K562 (cell line): ENCODE data around the gene RERE. TPM values are rescaled to one million over a fixed set of nuclear protein-coding genes. Genes with fewer than 3 reads are reported as not detected.

Experiments
- BRD9 ChIP-seq: fragments of 450-650 bp; IDR thresholded peaks from 2 replicates; pipeline ENCODE4 v1.6.1; 2018; ENCODE audit warnings: low read depth; ENCODE audit not compliant: partially characterized antibody
- C11orf30 ChIP-seq: fragments of 450-650 bp; IDR thresholded peaks from 2 replicates; pipeline ENCODE4 v1.6.1; 2016; ENCODE audit warnings: low read depth, mild to moderate bottlenecking
- CCNT2 ChIP-seq: IDR thresholded peaks from 2 replicates; pipeline ENCODE4 v1.6.1; 2011; ENCODE audit warnings: borderline replicate concordance, low read depth, mild to moderate bottlenecking, moderate library complexity, mixed read lengths, low read length; ENCODE audit not compliant: insufficient read length; ENCODE audit errors: extremely low read depth
- ETS2 ChIP-seq: IDR thresholded peaks from 2 replicates; pipeline ENCODE4 v1.6.1; 2016; ENCODE audit warnings: borderline replicate concordance, missing genetic modification characterization, mild to moderate bottlenecking, moderate library complexity, missing compliant biosample characterization; ENCODE audit not compliant: poor library complexity, severe bottlenecking
- GTF2A2 ChIP-seq: IDR thresholded peaks from 2 replicates; pipeline ENCODE4 v1.6.1; 2016; ENCODE audit warnings: mild to moderate bottlenecking, missing genetic modification characterization, missing compliant biosample characterization
- JUND ChIP-seq, 2 experiments: IDR thresholded peaks; 2 replicates in 1 of 2; 3 replicates in 1 of 2; pipeline ENCODE4 v1.6.1; 2011; ENCODE audit warnings: borderline replicate concordance in 2 of 2, low read depth in 2 of 2, low read length in 2 of 2, improper control_type of control experiment in 1 of 2, missing biosample characterization in 1 of 2, missing genetic modification characterization in 1 of 2, missing genetic modification reagents in 1 of 2
- KDM1A ChIP-seq, 2 experiments: fragments of 450-650 bp; IDR thresholded peaks; 2 replicates each; pipeline ENCODE4 v1.6.1; 2016; ENCODE audit warnings: mild to moderate bottlenecking in 2 of 2
- KLF13 ChIP-seq: fragments of 450-650 bp; IDR thresholded peaks from 2 replicates; pipeline ENCODE4 v1.6.1; 2016; ENCODE audit warnings: missing genetic modification characterization, low read depth, mild to moderate bottlenecking, missing compliant biosample characterization, moderate library complexity, borderline replicate concordance
- KLF16 ChIP-seq: IDR thresholded peaks from 2 replicates; pipeline ENCODE4 v1.6.1; 2016; ENCODE audit warnings: antibody characterized with exemption
- NCOR1 ChIP-seq: fragments of 450-650 bp; IDR thresholded peaks from 2 replicates; pipeline ENCODE4 v1.6.1; 2016; ENCODE audit warnings: mild to moderate bottlenecking, moderate library complexity
- PHF20 ChIP-seq: fragments of 450-650 bp; IDR thresholded peaks from 2 replicates; pipeline ENCODE4 v1.6.1; 2018; ENCODE audit not compliant: partially characterized antibody
- TARDBP ChIP-seq: fragments of 450-650 bp; IDR thresholded peaks from 2 replicates; pipeline ENCODE4 v1.6.1; 2016
- U2AF2 ChIP-seq: fragments of 200-400 bp; formaldehyde crosslinking; optimal IDR thresholded peaks from 2 replicates; pipeline ENCODE3; 2017; ENCODE audit warnings: low read depth, mild to moderate bottlenecking, low read length
- YY1 ChIP-seq, 3 experiments: IDR thresholded peaks; 2 replicates each; pipeline ENCODE4 v1.6.1; 2011; ENCODE audit warnings: low read length in 2 of 3, mild to moderate bottlenecking in 2 of 3, moderate library complexity in 2 of 3, borderline replicate concordance in 1 of 3, control low read depth in 1 of 3, low read depth in 1 of 3; ENCODE audit not compliant: insufficient read depth in 3 of 3, insufficient replicate concordance in 2 of 3, control insufficient read depth in 1 of 3, insufficient read length in 1 of 3; ENCODE audit errors: extremely low read depth in 1 of 3
- ZFP30 ChIP-seq: fragments of 250-450 bp; sonication (Bioruptor Pico); IDR thresholded peaks from 2 replicates; pipeline ENCODE4 v1.8.0; 2022; ENCODE audit warnings: moderate library complexity, mild to moderate bottlenecking, inconsistent platforms, borderline replicate concordance
- ZKSCAN8 ChIP-seq: fragments of 200-800 bp; sonication (Bioruptor generic); IDR thresholded peaks from 2 replicates; pipeline ENCODE4 v1.6.1; 2016; ENCODE audit warnings: missing genetic modification characterization, missing compliant biosample characterization
- ZNF133 ChIP-seq: fragments of 250-450 bp; sonication (Bioruptor Pico); IDR thresholded peaks from 2 replicates; pipeline ENCODE4 v1.4.0; 2020; ENCODE audit warnings: mild to moderate bottlenecking
- ZNF134 ChIP-seq: fragments of 250-450 bp; sonication (Bioruptor Pico); conservative IDR thresholded peaks from 2 replicates; pipeline ENCODE4 v1.4.0; 2020
- ZNF3 ChIP-seq: fragments of 250-450 bp; sonication (Bioruptor Pico); IDR thresholded peaks from 2 replicates; pipeline ENCODE4 v1.5.0; 2021; ENCODE audit warnings: mild to moderate bottlenecking, moderate library complexity
- ZNF436 ChIP-seq: fragments of 250-450, 450-650 bp; sonication (Bioruptor Pico); formaldehyde crosslinking; IDR thresholded peaks from 2 replicates; pipeline ENCODE4 v1.7.0; 2020; ENCODE audit warnings: mild to moderate bottlenecking
- polyA plus RNA-seq, 8 experiments: library from polyadenylated mRNA; depleted of rRNA in 4 of 8; stranded (reverse) in 5 of 8; unstranded in 3 of 8; fragments of >200 nt; fragmentation: Nextera tagmentation in 2 of 8; fragmentation: Illumina TruSeq in 1 of 8; extraction: Ambion mirVana in 2 of 8; extraction: Trizol in 1 of 8; gene quantifications; 2 replicates each; pipeline versions ENCODE4 v1.2.1 to v1.2.3, GENCODE V29; 2011 to 2014; ENCODE audit warnings: inconsistent platforms in 1 of 8, missing spikeins in 1 of 8
- total RNA-seq, 7 experiments: library from RNA; depleted of rRNA in 6 of 7; stranded (reverse); fragments of >200 nt in 6 of 7; fragmentation: Illumina TruSeq in 2 of 7; extraction: Trizol in 2 of 7; gene quantifications; 2 replicates each; pipeline versions ENCODE4 v1.2.1 to v1.2.3, GENCODE V29; 2011 to 2021; ENCODE audit warnings: low replicate concordance in 1 of 7
- TF ChIP-seq, protein P1 (sequence below), 2 experiments: fragments of 450-650 bp in 1 of 2; sonication (generic) in 1 of 2; formaldehyde crosslinking; conservative IDR thresholded peaks; 2 replicates each; pipeline versions ENCODE4 v1.4.0 to v1.8.1; 2020 to 2022; ENCODE audit warnings: mild to moderate bottlenecking in 1 of 2, missing genetic modification reagents in 1 of 2
- TF ChIP-seq, protein P2 (sequence below): fragments of 450-650 bp; IDR thresholded peaks from 2 replicates; pipeline ENCODE4 v1.6.1; 2016; ENCODE audit warnings: missing biosample characterization, missing genetic modification characterization
- TF ChIP-seq, protein P3 (sequence below): sonication (generic); formaldehyde crosslinking; IDR thresholded peaks from 2 replicates; pipeline ENCODE4 v1.8.0; 2022; ENCODE audit warnings: missing genetic modification reagents, mild to moderate bottlenecking, moderate library complexity, borderline replicate concordance
- TF ChIP-seq, protein P4 (sequence below): fragments of 450-650 bp; conservative IDR thresholded peaks from 2 replicates; pipeline ENCODE4 v1.6.1; 2016; ENCODE audit warnings: missing genetic modification characterization, low read depth, mild to moderate bottlenecking, missing compliant biosample characterization, moderate library complexity

The RERE gene
- total and polyA plus RNA-seq, 9 of the 15 experiments (the other 6 are each of a cell fraction or from before 2014, with no cell fraction given) = 3.0 to 51.5 (median 13.4) TPM

DNA sequence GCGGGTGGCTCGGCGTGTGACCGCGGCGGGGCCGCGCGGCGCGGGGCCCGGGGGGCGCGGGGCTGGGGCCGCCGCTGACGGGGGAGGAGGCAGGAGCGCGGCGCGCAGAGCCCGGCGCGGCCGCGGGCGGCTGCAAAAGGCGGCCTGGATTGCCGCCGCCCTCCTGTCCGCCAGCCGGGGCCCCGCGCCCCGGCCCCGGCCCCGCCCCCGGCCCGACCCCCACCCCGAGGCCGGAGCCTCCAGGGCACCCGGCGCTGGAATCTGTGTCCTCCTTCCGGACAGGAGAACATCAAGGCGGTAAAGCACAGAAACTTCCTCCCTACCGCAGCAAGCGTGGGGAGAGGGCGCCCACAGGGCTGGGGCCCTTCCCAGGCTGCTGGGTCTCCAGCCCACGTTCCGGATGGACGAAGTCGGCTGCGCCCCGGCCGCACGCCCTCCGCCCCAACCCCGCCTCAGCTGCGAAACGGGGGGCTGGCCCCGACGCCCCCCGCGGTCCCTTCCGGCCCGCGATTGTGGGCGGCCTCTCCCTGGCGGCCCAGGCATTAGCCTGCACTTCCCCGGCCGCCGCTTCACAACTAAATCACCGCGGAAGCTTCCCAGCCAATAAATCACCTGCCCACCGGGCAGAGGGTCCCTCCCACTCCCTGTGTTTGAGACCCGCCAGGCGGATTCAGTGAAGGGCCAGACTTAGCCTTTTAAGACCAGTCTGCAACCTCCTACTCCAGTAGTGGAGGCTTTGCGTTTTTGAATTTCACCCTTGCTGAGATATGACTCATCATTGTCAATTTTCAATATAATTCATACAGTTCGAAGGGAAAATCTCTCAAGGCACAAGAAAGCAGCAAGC, 393.5 kb downstream of the RERE start (continued):
- TF ChIP-seq, protein P1, sequence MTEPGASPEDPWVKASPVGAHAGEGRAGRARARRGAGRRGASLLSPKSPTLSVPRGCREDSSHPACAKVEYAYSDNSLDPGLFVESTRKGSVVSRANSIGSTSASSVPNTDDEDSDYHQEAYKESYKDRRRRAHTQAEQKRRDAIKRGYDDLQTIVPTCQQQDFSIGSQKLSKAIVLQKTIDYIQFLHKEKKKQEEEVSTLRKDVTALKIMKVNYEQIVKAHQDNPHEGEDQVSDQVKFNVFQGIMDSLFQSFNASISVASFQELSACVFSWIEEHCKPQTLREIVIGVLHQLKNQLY (CRISPR knock-in tag; conservative IDR thresholded peaks at IDR 0.05) = no peak
- peak; percentile 24 for TF ChIP-seq PHF20
- no peak for TF ChIP-seq CCNT2
- TF ChIP-seq, protein P2, sequence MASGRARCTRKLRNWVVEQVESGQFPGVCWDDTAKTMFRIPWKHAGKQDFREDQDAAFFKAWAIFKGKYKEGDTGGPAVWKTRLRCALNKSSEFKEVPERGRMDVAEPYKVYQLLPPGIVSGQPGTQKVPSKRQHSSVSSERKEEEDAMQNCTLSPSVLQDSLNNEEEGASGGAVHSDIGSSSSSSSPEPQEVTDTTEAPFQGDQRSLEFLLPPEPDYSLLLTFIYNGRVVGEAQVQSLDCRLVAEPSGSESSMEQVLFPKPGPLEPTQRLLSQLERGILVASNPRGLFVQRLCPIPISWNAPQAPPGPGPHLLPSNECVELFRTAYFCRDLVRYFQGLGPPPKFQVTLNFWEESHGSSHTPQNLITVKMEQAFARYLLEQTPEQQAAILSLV (tag) = no peak
- no peak for TF ChIP-seq ZNF133
- TF ChIP-seq ZNF3 (CRISPR knock-in tag) = no peak
- no peak for TF ChIP-seq GTF2A2 (tag)
- TF ChIP-seq NCOR1 = no peak
- TF ChIP-seq, protein P3, sequence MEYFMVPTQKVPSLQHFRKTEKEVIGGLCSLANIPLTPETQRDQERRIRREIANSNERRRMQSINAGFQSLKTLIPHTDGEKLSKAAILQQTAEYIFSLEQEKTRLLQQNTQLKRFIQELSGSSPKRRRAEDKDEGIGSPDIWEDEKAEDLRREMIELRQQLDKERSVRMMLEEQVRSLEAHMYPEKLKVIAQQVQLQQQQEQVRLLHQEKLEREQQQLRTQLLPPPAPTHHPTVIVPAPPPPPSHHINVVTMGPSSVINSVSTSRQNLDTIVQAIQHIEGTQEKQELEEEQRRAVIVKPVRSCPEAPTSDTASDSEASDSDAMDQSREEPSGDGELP (CRISPR knock-in tag) = no peak; the same call in 1 of the 2 replicates
- no peak for TF ChIP-seq TARDBP
- peak in 1 of 3 experiments; percentile 12 for TF ChIP-seq YY1 (IDR thresholded peaks at IDR 0.05; ENCODE audit: borderline replicate concordance in 1 of 3, control insufficient read depth in 1 of 3, extremely low read depth in 1 of 3, insufficient read depth in 3 of 3, insufficient read length in 1 of 3, insufficient replicate concordance in 2 of 3, low read depth in 1 of 3, low read length in 2 of 3)
- no peak for TF ChIP-seq KLF16
- no peak for TF ChIP-seq BRD9
- TF ChIP-seq ZKSCAN8 (CRISPR knock-in tag) = no peak
- peak; percentile 53 for TF ChIP-seq C11orf30
- no peak for TF ChIP-seq ZNF134 (CRISPR knock-in tag)
- TF ChIP-seq, protein P4, sequence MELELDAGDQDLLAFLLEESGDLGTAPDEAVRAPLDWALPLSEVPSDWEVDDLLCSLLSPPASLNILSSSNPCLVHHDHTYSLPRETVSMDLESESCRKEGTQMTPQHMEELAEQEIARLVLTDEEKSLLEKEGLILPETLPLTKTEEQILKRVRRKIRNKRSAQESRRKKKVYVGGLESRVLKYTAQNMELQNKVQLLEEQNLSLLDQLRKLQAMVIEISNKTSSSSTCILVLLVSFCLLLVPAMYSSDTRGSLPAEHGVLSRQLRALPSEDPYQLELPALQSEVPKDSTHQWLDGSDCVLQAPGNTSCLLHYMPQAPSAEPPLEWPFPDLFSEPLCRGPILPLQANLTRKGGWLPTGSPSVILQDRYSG (tag) = no peak
- no peak for TF ChIP-seq U2AF2
- TF ChIP-seq ETS2 = no peak
- no peak for TF ChIP-seq ZNF436 (CRISPR knock-in tag)
- TF ChIP-seq KDM1A (IDR thresholded peaks at IDR 0.05) = peak; percentile 29 to 45; a peak in 2 of 4 replicates
- no peak for TF ChIP-seq ZFP30 (CRISPR knock-in tag)
- TF ChIP-seq KLF13 = no peak
- TF ChIP-seq JUND (IDR thresholded peaks at IDR 0.05; ENCODE audit: borderline replicate concordance, low read depth, low read length) = peak; percentile 76
- peak; percentile 76 for TF ChIP-seq JUND (tag; IDR thresholded peaks at IDR 0.05; ENCODE audit: borderline replicate concordance, low read depth, low read length)
